ENCODE data around the gene EFNA5. TPM values are rescaled to one million over a fixed set of nuclear protein-coding genes. Genes with fewer than 3 reads are reported as not detected.

Gene EFNA5
- total RNA-seq, 1 donor from 2014 or later: 40.9 TPM

DNA sequence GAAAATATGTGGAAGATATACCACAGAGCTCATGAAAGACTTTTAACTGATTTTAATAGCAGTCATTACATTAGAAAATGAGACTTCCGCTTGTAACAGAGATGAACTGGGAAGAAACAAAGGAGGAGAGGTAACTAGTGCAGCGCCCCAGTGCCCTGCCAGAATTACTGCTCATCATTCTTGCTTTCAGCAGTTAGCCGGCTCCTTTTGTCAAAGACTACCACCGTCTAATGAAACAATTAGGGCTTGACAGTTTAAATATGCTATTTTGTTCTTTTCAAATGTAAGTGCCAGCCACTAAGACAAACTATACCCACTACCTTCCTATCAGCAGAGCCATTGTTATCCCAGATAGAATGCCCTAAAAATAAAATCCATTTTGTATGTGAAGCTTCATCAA lies 328.4 kb downstream of the EFNA5 start:
- intact Hi-C loops (cut with DNase I): no loop called here
- no peak for DNase-seq (ENCODE audit: low spot score)

DNA sequence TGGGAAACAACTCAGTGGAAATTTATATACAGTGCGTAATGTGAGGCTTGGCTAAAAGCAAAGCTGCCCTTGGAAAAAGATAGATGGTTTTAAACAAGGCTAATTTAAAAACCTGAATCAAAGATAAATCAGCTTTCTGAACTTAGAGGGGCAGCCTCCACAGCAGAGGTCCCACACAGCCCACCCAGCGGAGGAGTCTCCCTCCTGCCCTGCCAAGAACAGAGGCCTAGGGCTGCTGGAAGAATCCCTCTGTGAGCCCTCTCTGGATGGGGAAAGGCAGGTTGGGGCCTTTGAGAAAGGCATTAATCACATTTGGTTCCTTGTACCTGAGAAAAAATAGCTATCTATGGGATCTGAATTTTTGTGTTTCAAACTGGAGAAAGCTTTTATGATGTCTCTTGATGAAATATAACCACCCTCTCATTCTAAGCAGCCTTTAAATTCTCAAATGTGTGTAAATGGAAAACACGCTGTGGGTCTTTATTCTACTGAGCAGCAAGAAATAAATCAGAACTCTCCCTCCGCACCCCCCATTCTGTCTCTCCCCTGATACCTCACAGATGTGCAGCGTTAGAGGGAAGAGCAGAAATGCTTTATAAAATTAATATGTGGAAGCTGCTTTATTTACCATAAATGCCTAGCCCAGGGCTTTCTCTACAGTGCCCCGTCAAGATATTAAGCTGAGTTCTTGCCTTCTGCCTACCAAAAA lies 329.2 kb downstream of the EFNA5 start:
- no peak for DNase-seq (ENCODE audit: low spot score)
- intact Hi-C loops (cut with DNase I): no loop called here

DNA sequence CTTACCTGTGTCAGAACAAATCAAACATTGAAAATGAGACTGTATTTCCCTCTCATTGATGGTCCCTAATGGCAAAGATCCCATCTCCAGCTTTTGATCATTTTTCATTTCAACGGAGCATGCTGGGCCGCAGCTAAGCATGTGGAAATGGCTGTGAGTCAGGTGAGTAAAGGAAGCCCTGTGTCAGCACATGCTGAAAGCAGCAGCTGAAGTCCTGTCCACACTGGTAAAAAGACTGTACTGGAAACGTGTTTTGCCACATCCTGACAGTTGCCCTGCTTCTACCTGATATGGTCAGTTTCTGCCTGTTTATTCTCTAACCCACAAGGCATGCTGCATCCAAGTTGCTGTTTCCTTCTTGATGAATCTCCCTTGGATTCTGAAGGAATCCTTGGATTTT lies 330.1 kb downstream of the EFNA5 start:
- no peak for DNase-seq (ENCODE audit: low spot score)
- intact Hi-C loops (cut with DNase I): no loop called here

DNA sequence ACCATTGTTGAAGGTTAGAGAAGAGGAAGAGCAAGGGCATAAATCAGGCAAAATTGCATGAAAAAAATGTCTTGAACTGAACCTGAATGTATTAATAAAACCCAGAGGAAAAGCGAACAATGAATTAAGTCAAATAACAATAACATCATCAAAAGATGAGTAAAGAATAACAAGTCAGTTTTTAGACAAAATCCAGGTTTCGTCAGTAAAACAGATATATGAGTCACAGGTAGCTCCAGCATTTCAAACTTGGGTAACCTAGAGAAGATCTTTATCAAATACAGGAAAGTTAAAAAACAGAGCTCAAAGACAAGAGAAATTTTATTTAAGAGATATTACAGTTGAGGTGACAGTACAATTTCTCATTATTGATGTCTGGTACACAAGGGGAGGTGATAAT lies 332.4 kb downstream of the EFNA5 start:
- intact Hi-C loops (cut with DNase I): no loop called here
- DNase-seq (ENCODE audit: low spot score): no peak

DNA sequence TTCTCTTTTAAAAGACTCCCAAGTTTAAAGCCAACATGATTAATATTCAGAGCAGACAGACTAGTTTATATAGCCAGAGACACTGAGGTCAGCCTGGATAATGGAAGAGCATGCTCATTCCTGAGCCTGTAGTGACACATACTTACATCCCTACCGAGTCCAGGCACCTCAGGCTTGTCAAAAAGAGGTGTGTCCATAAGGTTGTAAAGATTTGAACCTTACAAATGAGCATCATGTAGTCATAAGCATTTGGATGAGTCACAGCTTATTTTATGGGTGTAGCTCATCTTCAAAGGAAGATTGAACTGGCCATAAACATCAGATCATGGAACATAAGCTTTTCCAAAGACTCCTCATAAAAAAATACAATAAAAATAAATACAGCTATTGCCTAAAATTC lies 333.5 kb downstream of the EFNA5 start:
- no peak for DNase-seq (ENCODE audit: low spot score)

DNA sequence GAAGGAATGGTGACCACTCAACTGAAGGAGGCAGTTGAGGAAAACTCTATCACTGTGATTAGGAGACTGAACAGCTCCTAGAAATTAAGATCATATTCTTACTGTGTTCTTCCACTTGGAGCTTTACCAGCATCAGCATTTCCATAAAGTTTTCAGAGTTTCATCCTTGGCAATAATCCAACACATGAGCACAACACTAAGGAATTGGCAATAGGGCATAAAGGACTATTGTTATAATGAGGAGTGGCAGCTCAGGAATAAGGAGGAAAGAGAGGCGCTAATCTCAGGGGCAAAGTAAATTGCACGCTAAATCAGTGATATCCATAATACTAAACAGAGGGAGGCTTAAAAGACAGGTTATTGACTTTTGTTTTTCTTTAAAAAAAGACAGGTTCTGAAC lies 338.9 kb downstream of the EFNA5 start:
- no peak for DNase-seq (ENCODE audit: low spot score)
- intact Hi-C loops (cut with DNase I): no loop called here

More for the DNA sequence above, 333.5 kb downstream of the EFNA5 start:
- intact Hi-C loops (cut with DNase I): no loop called here

DNA sequence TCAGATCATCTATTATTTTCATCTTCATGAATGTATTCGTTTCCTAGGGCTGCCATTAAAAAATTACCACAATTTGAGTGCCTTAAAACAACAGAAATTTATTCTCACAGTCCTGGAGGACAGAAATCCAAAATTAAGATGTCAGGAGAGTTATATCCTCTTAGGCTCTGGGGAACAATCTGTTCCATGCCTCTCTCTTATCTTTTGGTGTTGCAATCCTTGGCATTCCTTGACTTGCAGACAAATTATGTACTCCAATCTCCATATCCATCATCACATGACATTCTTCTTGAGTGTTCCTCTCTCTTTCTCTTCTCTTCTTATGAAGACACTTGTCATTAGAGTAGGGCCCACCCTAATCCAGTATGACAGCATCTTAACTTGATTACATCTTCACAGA lies 339.4 kb downstream of the EFNA5 start:
- intact Hi-C loops (cut with DNase I): no loop called here
- no peak for DNase-seq (ENCODE audit: low spot score)

DNA sequence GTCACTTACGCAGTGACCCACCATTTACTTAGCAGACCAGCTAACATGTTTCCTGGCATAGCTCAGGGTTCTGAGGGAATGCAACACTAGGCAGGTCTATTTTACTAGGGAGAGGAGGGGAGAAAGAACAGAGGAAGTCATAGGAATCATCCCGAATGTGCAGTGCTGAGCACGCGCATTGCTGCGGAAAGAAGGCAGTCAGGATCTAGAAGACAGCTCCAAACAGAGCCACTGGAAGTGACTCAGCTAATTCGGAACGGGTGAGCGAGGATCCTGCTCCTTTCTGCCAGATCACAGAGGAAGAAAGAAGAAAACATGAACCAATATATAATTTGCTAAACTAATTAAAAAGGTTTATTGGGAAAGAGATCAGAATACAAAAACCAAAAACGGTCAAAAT lies 339.8 kb downstream of the EFNA5 start:
- intact Hi-C loops (cut with DNase I): no loop called here
- DNase-seq (ENCODE audit: low spot score): no peak

DNA sequence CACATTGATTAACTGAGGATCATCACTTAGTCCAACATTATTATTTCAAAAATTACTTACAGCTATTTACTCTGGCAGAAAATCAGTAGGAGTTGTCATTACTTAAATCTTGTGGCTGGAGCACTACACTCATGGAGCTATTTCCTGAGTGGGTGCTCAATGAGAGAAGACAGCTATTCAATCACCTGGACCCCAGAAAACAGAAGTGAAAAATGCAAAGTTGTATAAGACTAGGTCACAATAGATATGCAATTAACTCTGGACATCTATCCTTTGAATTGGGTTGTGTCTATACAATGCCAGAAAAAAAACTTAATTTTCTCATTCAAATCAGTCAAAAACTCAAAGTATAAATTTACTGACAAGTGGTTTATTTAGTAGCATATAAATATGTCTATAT lies 340.9 kb downstream of the EFNA5 start:
- intact Hi-C loops (cut with DNase I): no loop called here
- no peak for DNase-seq (ENCODE audit: low spot score)

All from cardiac septum (tissue), 1 donor.